IMR-90 (cell line): Measurements from ENCODE around the gene KAT6B.

Source experiments
- BHLHE40 ChIP-seq: fragments of 150-350 bp; IDR thresholded peaks from 2 replicates; pipeline ENCODE4 v1.6.1; 2016; ENCODE audit warnings: mild to moderate bottlenecking, low read depth, low read length
- POLR2A ChIP-seq: IDR thresholded peaks from 2 replicates; pipeline ENCODE4 v1.6.1; 2012; ENCODE audit warnings: mild to moderate bottlenecking, low read depth, low read length
- TF ChIP-seq, protein P1 (sequence below): conservative IDR thresholded peaks from 2 replicates; pipeline ENCODE4 v1.5.1; 2012; ENCODE audit warnings: mild to moderate bottlenecking, low read depth, low read length, improper control_type of control experiment
- TF ChIP-seq, protein P2 (sequence below): fragments of 150-350 bp; IDR thresholded peaks from 2 replicates; pipeline ENCODE4 v1.6.1; 2017; ENCODE audit warnings: mild to moderate bottlenecking, antibody characterized with exemption, low read length, low read depth

DNA sequence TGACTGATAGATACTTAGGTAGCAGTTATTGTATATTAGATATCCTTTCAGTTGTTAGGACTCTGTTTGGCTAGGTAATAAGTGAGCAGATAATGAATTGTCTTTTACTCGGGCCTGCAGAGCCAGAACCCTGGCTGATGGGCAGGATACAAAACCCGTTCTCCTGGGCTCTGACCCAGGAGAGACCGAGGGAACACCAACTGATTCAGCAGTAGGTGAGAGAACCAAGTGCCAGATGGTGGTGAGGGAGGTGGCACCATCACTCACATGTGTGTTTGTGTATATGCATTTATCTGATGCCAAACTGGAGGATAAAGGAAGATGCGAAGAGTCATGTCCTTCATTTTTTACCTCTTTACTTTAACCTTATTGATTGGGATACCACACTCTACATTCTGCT, 169.4 kb downstream of the KAT6B start:
- TF ChIP-seq, protein P1, sequence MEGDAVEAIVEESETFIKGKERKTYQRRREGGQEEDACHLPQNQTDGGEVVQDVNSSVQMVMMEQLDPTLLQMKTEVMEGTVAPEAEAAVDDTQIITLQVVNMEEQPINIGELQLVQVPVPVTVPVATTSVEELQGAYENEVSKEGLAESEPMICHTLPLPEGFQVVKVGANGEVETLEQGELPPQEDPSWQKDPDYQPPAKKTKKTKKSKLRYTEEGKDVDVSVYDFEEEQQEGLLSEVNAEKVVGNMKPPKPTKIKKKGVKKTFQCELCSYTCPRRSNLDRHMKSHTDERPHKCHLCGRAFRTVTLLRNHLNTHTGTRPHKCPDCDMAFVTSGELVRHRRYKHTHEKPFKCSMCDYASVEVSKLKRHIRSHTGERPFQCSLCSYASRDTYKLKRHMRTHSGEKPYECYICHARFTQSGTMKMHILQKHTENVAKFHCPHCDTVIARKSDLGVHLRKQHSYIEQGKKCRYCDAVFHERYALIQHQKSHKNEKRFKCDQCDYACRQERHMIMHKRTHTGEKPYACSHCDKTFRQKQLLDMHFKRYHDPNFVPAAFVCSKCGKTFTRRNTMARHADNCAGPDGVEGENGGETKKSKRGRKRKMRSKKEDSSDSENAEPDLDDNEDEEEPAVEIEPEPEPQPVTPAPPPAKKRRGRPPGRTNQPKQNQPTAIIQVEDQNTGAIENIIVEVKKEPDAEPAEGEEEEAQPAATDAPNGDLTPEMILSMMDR, result no peak
- TF ChIP-seq, protein P2, sequence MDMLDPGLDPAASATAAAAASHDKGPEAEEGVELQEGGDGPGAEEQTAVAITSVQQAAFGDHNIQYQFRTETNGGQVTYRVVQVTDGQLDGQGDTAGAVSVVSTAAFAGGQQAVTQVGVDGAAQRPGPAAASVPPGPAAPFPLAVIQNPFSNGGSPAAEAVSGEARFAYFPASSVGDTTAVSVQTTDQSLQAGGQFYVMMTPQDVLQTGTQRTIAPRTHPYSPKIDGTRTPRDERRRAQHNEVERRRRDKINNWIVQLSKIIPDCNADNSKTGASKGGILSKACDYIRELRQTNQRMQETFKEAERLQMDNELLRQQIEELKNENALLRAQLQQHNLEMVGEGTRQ, result no peak
- no peak for TF ChIP-seq POLR2A
- TF ChIP-seq BHLHE40, result no peak
